Esophagus mucosa (tissue), 1 donor: Measurements from ENCODE around the gene JARID2. TPM values are rescaled to one million over a fixed set of nuclear protein-coding genes. Genes with fewer than 3 reads are reported as not detected.

Source experiments
- ATAC-seq: fragments of 200-7000 bp; cut with Tn5 transposase; one replicate; pipeline ENCODE4 v1.9.1; 2020
- total RNA-seq: library from RNA; stranded (reverse); gene quantifications from one replicate; pipeline ENCODE4 v1.2.4, GENCODE V29; 2023
- donor health status: DM: yes; HTN: yes; CAD: no.

Gene JARID2
- total RNA-seq, 1 donor from 2014 or later, result 22.1 TPM

DNA sequence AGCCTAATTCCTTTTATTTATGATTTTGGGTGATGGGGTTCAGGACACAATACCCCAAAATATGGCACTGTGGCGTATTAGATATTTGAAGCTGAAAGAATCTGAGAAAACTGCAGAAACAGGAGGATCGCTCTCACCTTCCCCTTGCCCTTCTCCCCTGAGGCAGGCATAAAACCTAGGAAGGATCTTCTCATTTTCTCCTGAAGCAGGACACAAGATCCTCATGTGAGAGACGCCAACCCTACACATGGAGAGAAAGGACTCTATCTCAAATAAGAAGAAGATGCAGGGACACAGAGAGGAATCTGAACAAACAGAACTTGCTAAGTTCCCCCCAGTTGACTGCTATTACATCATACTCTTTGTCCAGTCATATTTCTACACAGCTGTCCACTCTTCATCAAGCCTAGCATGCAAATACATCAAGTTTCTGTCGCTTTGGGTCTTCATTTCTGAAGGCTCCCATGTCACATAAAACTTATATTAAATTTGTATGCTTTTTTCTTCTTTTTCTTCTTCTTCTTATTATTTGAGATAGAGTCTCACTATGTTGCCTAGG is 307.9 kb downstream of the JARID2 start:
- ATAC-seq, result no peak

DNA sequence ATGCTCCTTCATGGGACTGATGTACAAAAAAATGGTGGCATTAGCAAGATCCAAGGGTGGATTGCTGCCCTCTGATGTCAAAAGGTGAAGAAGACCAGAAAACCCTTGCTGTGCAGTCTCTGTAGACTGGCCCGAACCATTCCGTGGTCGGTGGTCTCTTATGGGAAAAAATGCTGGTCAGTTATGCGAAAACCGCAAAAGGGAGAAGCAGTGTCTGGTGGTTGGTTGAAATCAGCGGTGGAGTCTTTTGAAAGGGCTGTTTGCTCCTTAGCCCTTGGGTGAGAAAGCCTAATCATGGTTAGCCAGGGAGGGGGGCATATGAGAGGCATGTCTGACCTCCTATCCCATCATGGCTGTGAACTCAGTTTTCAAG is 308.8 kb downstream of the JARID2 start:
- ATAC-seq, result no peak

DNA sequence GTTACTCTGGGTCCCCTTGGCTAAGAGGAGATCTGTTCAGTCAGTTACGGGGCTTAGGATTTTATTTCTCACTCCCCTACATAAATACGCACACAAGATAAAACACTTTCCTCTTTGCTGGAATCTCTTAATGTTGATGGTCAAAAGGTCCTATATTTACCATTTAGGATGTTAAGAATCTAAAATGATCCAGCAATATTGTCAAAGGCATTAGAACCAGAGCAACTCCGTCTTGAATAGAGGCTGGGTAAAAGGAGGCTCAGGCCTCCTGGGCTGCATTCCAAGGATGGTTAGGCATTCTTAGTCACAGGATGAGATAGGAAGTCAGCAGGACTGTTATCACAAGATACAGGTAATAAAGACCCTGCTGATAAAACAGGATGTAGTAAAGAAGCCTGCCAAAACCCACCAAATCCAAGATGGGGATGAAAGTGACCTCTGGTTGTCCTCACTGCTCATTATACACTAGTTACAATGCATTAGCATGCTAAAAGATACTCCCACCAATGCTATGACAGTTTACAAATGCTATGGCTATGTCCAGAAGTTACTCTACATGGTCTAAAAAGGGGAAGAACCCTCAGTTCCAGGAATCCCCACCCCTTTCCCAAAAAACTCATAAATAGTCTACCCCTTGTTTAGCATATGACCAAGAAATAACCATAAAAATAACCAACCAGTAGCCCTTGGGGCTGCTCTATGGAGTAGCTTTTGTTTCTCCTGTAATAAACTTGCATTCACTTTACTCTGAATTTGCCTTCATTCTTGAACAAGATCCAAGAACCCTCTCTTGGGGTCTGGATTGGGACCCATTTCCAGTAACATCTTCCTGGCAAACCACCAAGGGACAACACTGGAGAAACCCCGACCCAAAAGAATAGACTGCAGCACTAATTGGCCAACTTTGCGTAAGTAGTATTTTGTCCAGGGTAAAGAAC is 309.5 kb downstream of the JARID2 start:
- no peak for ATAC-seq

DNA sequence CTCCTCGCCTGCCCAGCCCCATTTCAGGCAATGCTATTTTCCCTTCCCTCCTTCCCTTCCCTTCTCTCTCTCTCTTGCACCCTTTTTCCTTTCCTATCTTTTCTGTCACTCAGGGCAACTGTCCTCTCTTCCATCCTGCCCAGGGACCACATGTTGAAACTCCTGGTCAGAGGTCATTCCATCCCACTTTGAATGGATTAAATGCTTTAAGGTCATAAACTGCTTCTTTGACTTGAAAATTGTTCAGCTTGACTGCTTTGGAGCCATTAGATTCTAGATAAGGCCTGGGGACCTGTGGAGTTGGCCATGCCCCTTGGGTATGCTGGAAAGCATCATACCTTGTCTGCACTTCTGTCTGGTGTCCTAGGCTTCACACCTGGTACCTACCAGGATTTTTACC is 310.8 kb downstream of the JARID2 start:
- no peak for ATAC-seq

DNA sequence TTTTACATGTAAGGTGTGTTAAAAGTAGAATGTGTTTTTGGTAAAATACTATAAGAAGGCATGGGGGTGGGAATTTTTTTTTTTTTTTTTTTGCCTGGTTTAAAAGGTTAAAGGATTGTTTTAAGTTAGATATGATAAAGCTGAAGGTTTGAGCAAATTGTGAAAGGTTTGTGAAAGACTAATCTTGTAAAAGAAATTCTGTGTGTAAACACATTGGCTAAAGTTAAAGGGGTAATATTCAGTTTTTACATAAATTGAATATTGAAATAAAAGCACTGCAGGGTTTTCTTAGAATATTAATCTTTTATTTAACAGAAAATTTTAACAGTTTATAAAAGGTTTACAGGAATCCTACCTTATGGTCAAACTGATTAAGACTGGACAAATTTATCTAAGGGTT is 311.3 kb downstream of the JARID2 start:
- ATAC-seq, result no peak

DNA sequence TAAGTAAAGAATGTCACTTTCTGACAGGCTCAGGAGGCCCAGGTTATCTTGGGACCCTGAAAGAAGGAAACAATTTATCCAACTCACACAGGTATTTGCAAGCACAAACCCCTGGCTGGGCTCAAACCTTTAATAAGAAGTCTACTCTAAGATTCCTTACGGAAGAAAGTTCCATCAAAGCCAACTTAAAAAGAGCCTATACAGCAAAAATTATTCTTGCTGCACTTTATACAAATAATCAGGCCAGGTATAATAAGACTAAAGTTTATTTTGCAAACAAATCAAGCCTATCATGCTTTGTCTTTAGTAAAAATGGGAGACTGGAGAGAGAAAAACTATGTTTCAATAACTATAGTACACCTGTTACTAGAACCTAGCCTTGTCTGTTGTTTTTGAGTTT is 314.8 kb downstream of the JARID2 start:
- ATAC-seq, result no peak

DNA sequence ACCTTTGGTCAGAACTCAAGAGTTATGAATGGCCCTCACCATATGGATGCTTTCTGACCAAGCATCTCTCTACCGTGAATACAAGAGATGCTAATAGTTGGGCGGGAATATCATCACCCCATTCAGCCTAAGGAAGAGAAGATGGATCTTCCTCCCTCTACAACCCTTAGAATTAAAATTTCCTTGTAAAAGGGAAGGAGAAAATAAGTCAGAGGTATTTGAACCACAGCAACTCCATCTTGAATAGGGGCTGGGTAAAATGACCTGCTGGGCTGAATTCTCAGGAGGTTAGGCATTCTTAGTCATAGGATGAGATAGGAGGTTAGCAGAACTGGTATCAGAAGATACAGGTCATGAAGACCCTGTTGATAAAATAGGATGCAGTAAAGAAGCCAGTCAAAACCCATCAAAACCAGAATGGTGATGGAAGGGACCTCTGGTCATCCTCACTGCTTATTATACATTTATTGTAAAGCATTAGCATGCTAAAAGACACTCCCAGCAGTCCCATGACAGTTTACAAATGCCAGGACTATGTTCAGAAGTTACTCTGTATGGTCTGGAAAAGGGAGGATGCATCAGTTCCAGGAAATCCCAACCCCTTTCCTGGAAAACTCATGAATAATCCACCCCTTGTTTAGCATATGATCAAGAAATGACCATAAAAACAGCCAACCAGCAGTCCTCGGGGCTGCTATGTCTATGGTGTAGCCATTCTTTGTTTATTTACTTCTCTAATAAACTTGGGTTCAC is 315.8 kb downstream of the JARID2 start:
- ATAC-seq, result no peak

DNA sequence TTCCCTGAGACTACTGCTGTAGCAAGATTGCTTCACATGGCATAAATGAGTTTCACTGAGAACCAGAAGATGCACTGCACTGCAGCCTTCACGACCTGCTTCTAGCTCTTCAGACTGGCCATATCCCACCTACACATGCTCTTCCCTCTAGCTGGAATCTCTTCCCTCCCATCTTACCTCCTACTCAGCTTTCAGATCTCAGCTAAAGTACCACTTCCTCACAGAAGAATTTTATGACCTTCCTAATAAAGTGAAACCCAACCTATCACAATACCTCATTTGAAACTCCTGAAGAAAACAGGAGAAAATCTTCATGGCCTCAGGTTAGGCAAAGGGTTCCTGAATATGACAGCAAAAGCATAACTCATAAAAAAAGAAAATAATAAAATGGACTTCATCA is 317.1 kb downstream of the JARID2 start:
- no peak for ATAC-seq

DNA sequence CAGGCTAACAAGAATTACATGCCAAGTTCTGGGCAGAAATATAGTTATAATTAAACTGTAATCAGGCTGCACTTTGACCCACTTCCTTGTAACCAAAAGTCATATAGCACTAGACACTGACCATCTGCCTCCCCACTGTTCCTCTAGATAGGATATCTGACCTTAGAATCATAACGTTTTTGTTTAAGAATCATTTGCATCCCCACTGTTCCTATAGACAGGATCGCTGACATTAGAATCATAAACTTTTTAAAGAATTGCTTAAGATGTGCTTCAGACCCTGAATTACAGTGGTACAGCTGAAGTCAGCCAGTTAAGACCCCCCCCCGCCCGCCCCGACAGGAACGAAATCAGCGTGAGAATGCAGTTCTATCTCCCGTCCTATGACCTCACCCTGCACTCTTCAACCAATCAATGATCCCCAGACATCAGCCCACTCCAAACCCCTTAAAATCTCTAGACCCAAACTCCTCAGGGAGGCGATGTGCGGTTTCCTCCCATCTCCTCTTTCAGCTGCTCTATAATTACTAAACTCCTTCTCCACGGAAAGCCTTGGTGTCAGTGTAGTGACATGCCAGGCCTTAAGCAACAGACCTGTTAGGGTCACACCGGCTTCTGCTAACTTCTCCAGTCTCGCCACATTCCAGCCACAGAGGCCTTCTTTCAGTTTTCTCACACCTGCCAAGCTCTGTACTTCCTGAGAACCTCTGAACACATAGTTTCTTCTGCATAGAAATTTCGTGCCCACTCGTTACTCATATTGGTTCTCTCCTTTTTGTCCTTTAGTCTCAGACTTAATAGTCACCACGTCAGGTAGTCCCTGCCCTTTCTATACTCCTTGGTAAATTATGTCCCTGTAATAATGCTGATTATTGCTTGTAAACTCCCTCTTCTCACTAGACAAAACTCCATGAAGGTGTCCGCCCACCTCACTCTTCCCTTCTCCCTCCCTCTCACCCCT is 323.4 kb downstream of the JARID2 start:
- no peak for ATAC-seq

DNA sequence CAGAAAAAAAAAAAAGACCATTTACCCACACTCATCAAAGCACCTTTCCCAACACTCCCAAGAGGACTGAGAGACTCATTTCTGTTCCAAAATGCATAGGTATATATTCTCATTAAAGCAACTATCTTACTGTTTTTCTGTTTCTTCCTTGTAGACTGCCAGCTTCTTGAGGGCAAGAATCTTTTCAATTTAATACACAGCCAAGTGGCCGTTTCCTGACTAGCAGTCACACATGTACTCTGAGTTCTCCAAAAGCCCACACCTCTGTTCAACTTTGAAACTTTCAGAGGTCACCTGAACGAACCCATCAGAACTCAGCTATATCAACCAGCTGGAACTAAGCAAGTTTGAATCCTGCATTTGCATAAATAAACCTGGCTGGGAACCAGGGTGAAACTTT is 324.3 kb downstream of the JARID2 start:
- no peak for ATAC-seq
